GM21526 (cell line): Measurements from ENCODE around the gene ACE.

Experiments used
- ATAC-seq: cut with Tn5 transposase; IDR thresholded peaks from one replicate; pipeline ENCODE4 v1.9.1; 2021; ENCODE audit warnings: moderate library complexity; ENCODE audit not compliant: unreplicated experiment, low FRiP score

The ACE gene

GRCh38 chr17:63490329-63490728 lies 13.5 kb downstream of the ACE start:
- no peak for ATAC-seq

- ATAC-seq, result no peak
These were observed 14.1 kb downstream of the ACE start for GRCh38 chr17:63490858-63491400.

- no peak for ATAC-seq
These were observed 14.6 kb downstream of the ACE start for GRCh38 chr17:63491413-63491812.

- ATAC-seq, result no peak
These were observed 15.2 kb downstream of the ACE start for GRCh38 chr17:63491977-63492618.

- ATAC-seq, result no peak
These were observed 16.1 kb downstream of the ACE start for GRCh38 chr17:63492940-63493339.

GRCh38 chr17:63493411-63493810 lies 16.6 kb downstream of the ACE start:
- ATAC-seq, result no peak

GRCh38 chr17:63494300-63494928 lies 17.6 kb downstream of the ACE start:
- ATAC-seq, result no peak

GRCh38 chr17:63495491-63495890 lies 18.6 kb downstream of the ACE start:
- ATAC-seq, result no peak

GRCh38 chr17:63496177-63496576 lies 19.3 kb downstream of the ACE start:
- no peak for ATAC-seq

- ATAC-seq, result no peak
These were observed 20.0 kb downstream of the ACE start for GRCh38 chr17:63496663-63497400.

GRCh38 chr17:63497708-63498483 lies 21.0 kb downstream of the ACE start:
- no peak for ATAC-seq

- no peak for ATAC-seq
These were observed 21.9 kb downstream of the ACE start for GRCh38 chr17:63498626-63499195.

GRCh38 chr17:63500543-63501390 lies 23.9 kb downstream of the ACE start:
- no peak for ATAC-seq

- no peak for ATAC-seq
These were observed 26.5 kb downstream of the ACE start for GRCh38 chr17:63503341-63503705.

- no peak for ATAC-seq
These were observed 27.4 kb downstream of the ACE start for GRCh38 chr17:63504261-63504660.

- no peak for ATAC-seq
These were observed 28.5 kb downstream of the ACE start for GRCh38 chr17:63505341-63505740.

- no peak for ATAC-seq
These were observed 29.8 kb downstream of the ACE start for GRCh38 chr17:63506627-63507026.

- no peak for ATAC-seq
These were observed 34.5 kb downstream of the ACE start for GRCh38 chr17:63511331-63511730.

GRCh38 chr17:63512388-63512787 lies 35.5 kb downstream of the ACE start:
- ATAC-seq, result no peak
